ENCODE measurements around the gene APOO. TPM values are rescaled to one million over a fixed set of nuclear protein-coding genes. Genes with fewer than 3 reads are reported as not detected.

Gene APOO
- total and polyA plus RNA-seq, 9 donors = 6.0 to 39.5 (median 13.3) TPM

DNA sequence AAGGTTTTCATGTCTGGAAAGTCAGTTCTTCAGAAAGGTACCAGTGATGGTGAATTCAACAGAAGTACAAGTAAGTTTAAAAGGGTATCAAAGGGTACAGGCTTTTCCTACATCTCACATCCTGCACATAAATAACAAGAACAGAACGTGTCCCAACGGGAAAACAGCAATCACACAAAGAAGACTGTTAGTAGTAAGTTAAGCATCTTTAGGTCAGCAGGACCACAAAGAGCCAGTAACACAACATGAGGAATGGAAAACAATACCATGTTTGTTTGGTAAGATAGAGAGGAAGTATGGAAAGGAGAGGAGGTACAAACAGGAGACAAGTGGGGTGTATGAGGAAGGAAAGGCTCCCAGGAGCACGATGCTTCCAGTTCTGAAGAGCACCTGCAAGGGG lies 81.5 kb downstream of the APOO start:
- Histone ChIP-seq H3K27ac (no peak overlapping the region), H3K36me3 (no peaks in the 10 kb centered on the region), H3K27me3 (no peaks in the 10 kb centered on the region), H3K4me3 (no peak overlapping the region), H3K4me1 (ENCODE audit: insufficient read depth) (no peaks in the 10 kb centered on the region), H3K9me3 (no peaks in the 10 kb centered on the region)
- no peak for DNase-seq
- 67 to 77% (median 72%) methylated on average over 3 of the region's 3 CpGs for WGBS, 3 donors
- intact Hi-C loops (cut with DNase I) = no loop called here
- TF ChIP-seq, protein P1, sequence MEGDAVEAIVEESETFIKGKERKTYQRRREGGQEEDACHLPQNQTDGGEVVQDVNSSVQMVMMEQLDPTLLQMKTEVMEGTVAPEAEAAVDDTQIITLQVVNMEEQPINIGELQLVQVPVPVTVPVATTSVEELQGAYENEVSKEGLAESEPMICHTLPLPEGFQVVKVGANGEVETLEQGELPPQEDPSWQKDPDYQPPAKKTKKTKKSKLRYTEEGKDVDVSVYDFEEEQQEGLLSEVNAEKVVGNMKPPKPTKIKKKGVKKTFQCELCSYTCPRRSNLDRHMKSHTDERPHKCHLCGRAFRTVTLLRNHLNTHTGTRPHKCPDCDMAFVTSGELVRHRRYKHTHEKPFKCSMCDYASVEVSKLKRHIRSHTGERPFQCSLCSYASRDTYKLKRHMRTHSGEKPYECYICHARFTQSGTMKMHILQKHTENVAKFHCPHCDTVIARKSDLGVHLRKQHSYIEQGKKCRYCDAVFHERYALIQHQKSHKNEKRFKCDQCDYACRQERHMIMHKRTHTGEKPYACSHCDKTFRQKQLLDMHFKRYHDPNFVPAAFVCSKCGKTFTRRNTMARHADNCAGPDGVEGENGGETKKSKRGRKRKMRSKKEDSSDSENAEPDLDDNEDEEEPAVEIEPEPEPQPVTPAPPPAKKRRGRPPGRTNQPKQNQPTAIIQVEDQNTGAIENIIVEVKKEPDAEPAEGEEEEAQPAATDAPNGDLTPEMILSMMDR (IDR thresholded peaks at IDR 0.05) = no peak
- no peak for TF ChIP-seq POLR2A (IDR thresholded peaks at IDR 0.05)
- TF ChIP-seq EP300 (IDR thresholded peaks at IDR 0.05) = no peak

DNA sequence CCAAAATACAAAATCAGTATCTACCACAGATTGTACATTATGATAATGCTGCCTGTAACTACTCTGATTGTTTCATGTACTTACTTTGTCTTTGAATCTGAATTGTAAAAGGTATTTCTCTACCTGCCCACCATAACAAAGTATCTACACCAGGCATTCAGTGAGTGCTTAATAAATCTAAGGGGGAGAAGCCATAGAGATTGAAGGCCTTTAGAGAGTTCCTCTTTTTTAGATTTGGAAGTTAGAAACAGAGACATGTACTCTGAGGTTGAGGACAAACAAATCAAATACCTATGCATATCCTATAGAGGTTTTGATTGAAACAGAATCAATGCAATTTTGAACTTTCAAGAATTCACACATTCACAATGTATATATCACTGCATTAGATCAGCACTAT lies 82.1 kb downstream of the APOO start:
- Histone ChIP-seq H3K27ac (no peak overlapping the region), H3K36me3 (no peaks in the 10 kb centered on the region), H3K4me3 (no peak overlapping the region), H3K27me3 (no peaks in the 10 kb centered on the region), H3K4me1 (ENCODE audit: insufficient read depth) (no peaks in the 10 kb centered on the region), H3K9me3 (no peaks in the 10 kb centered on the region)
- TF ChIP-seq EP300 (IDR thresholded peaks at IDR 0.05) = no peak
- TF ChIP-seq, protein P1 (IDR thresholded peaks at IDR 0.05) = no peak
- TF ChIP-seq POLR2A (IDR thresholded peaks at IDR 0.05) = no peak
- intact Hi-C loops (cut with DNase I) = no loop called here
- DNase-seq = no peak

DNA sequence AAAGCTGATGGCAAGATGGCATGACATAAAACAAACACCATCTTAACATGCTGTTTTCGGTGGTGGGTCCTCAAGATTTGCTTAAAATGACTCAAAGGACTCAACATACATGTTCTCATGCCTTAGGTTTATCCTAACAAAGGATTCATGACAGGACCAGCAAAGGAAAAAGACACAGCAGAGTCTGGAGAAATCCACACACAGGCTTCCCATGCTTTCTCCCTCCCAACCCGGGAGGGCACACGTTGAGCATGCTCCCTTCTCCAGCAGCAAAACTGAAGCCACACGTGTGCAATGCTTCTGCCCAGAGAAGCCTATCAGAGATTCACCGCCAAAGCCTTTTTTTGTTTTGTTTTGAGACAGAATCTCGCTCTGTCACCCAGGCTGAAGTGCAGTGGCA lies 84.9 kb downstream of the APOO start:
- TF ChIP-seq EP300 (IDR thresholded peaks at IDR 0.05) (no peak), POLR2A (IDR thresholded peaks at IDR 0.05) (no peak)
- TF ChIP-seq, protein P1 (IDR thresholded peaks at IDR 0.05) = no peak
- Histone ChIP-seq H3K27ac (no peak overlapping the region), H3K9me3 (no peaks in the 10 kb centered on the region), H3K27me3 (no peaks in the 10 kb centered on the region), H3K4me3 (no peak overlapping the region), H3K4me1 (ENCODE audit: insufficient read depth) (no peaks in the 10 kb centered on the region), H3K36me3 (no peaks in the 10 kb centered on the region)
- 66 to 76% (median 75%) methylated on average over 6 of the region's 6 CpGs for WGBS, 3 donors
- intact Hi-C loops (cut with DNase I) = no loop called here
- no peak for DNase-seq

DNA sequence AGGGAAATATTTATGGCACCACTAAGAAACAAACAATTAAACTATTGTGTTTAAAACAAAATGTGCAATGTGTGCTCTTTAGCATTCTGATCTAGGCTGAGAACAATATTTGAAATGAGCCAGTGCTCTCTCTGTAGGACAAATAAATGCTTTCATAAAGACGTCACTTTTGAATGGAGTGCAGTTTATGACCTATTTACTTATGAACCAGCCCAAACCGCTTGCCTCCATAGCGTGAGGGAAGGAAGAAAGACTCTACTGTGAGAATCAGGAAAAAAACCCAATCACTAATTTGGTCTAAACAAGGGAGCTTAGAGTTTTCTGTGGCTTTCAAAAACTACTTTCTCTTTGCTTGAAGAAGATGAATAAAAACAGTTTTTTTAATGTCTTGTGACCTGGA lies 85.3 kb downstream of the APOO start:
- H3K27ac ChIP-seq = no peak overlapping the region
- DNase-seq = no peak
- 53 to 61% (median 53%) methylated on average over 3 of the region's 3 CpGs for WGBS, 3 donors
- H3K4me1 ChIP-seq (ENCODE audit: insufficient read depth) = no peaks in the 10 kb centered on the region
- no peaks in the 10 kb centered on the region for H3K36me3 ChIP-seq
- no peaks in the 10 kb centered on the region for H3K9me3 ChIP-seq
- no peak overlapping the region for H3K4me3 ChIP-seq
- no peaks in the 10 kb centered on the region for H3K27me3 ChIP-seq
- TF ChIP-seq, protein P1 (IDR thresholded peaks at IDR 0.05) = no peak
- TF ChIP-seq EP300 (IDR thresholded peaks at IDR 0.05) (no peak), POLR2A (IDR thresholded peaks at IDR 0.05) (no peak)
- intact Hi-C loops (cut with DNase I) = no loop called here

DNA sequence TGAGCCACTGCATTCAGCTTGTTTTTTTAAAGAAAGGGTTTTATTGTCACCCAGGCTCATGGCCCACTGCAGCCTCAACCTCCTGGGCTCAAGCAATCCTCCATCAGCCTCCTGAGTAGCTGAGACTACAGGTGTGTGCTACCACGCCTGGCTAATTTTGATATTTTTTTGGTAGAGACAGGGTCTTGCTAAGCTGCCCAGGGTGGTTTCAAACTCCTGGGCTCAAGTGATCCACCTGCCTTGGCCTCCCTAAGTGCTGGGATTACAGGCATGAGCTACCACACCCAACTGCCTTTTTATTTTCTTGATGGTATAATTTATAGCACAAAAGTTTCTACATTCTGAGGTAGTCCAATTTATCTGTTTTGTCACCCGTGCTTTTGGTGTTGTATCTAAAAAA lies 85.9 kb downstream of the APOO start:
- no peaks in the 10 kb centered on the region for H3K4me1 ChIP-seq (ENCODE audit: insufficient read depth)
- H3K4me3 ChIP-seq = no peak overlapping the region
- 62 to 77% (median 66%) methylated on average over 2 of the region's 2 CpGs for WGBS, 3 donors

More for the DNA sequence above, 85.9 kb downstream of the APOO start:
- no peak for DNase-seq
- H3K27me3 ChIP-seq = no peaks in the 10 kb centered on the region
- TF ChIP-seq, protein P1 (IDR thresholded peaks at IDR 0.05) = no peak
- TF ChIP-seq EP300 (IDR thresholded peaks at IDR 0.05) = no peak
- no peak for TF ChIP-seq POLR2A (IDR thresholded peaks at IDR 0.05)
- H3K9me3 ChIP-seq = no peaks in the 10 kb centered on the region
- intact Hi-C loops (cut with DNase I) = no loop called here
- H3K36me3 ChIP-seq = no peaks in the 10 kb centered on the region
- H3K27ac ChIP-seq = no peak overlapping the region
